HG03439 (cell line): ENCODE results near the gene KCNK15.

ENCODE experiments used
- ATAC-seq: cut with Tn5 transposase; IDR thresholded peaks from one replicate; pipeline ENCODE4 v1.9.1; 2021; ENCODE audit warnings: mild to moderate bottlenecking, moderate library complexity; ENCODE audit not compliant: unreplicated experiment

KCNK15 gene

GRCh38 chr20:44784688-44785087 is 39.0 kb downstream of the KCNK15 start:
- ATAC-seq: no peak

GRCh38 chr20:44785768-44786167 is 40.1 kb downstream of the KCNK15 start:
- no peak for ATAC-seq

GRCh38 chr20:44787299-44787698 is 41.6 kb downstream of the KCNK15 start:
- no peak for ATAC-seq

- ATAC-seq: no peak
Measured at GRCh38 chr20:44788706-44789456, 43.2 kb downstream of the KCNK15 start.

GRCh38 chr20:44790638-44791393 is 45.2 kb downstream of the KCNK15 start:
- no peak for ATAC-seq

GRCh38 chr20:44792796-44793195 is 47.1 kb downstream of the KCNK15 start:
- no peak for ATAC-seq

GRCh38 chr20:44795836-44796235 is 50.2 kb downstream of the KCNK15 start:
- ATAC-seq: no peak

GRCh38 chr20:44796311-44796710 is 50.6 kb downstream of the KCNK15 start:
- no peak for ATAC-seq

- no peak for ATAC-seq
Measured at GRCh38 chr20:44796758-44797457, 51.2 kb downstream of the KCNK15 start.

GRCh38 chr20:44799691-44800090 is 54.0 kb downstream of the KCNK15 start:
- no peak for ATAC-seq

GRCh38 chr20:44800391-44801046 is 54.9 kb downstream of the KCNK15 start:
- ATAC-seq: no peak
